ENCODE results near the gene KIF22. TPM values are rescaled to one million over a fixed set of nuclear protein-coding genes. Genes with fewer than 3 reads are reported as not detected.

Gene KIF22
- total and polyA plus RNA-seq, 9 of the 15 experiments (the other 6 are each of a cell fraction or from before 2014, with no cell fraction given), result 8.7 to 232 (median 131) TPM

DNA sequence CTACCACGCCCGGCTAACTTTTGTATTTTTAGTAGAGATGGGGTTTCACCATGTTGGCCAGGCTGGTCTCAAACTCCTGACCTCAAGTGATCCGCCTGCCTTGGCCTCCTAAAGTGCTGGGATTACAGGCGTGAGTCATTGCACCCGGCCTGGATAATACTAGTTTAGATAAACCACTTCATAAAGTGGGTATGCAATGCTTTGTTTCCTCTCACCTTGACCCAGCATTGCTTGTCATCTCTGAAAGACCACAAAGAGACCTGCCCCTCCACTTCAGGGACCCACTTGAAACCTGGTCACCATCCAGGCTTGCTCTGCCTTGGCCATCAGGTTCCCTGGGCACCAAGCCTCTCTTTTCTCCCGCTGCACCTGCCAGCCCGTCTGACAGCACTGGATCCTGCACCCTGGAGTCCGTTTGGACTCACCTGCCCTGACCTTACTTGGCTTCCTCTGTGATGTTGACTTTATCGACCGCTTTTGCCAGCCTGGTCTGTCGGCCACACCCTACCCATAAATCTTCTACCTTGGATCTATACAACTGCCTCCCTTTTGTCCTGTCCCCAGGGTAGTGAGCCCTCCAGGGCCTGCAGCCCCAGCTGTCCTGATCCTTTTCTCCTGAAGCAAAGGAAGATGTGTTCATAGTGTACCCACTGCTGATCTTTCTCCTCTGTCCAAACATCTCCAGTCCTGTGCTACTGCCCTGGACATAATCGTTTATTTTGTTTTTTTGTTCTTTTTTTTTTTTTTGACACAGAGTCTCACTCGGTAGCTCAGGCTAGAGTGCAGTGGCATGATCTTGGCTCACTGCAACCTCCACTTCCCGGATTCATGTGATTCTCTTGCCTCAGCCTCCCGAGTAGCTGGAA is 25.2 kb upstream of the KIF22 start (continued):
- TF ChIP-seq, protein P1, sequence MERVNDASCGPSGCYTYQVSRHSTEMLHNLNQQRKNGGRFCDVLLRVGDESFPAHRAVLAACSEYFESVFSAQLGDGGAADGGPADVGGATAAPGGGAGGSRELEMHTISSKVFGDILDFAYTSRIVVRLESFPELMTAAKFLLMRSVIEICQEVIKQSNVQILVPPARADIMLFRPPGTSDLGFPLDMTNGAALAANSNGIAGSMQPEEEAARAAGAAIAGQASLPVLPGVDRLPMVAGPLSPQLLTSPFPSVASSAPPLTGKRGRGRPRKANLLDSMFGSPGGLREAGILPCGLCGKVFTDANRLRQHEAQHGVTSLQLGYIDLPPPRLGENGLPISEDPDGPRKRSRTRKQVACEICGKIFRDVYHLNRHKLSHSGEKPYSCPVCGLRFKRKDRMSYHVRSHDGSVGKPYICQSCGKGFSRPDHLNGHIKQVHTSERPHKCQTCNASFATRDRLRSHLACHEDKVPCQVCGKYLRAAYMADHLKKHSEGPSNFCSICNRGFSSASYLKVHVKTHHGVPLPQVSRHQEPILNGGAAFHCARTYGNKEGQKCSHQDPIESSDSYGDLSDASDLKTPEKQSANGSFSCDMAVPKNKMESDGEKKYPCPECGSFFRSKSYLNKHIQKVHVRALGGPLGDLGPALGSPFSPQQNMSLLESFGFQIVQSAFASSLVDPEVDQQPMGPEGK (CRISPR knock-in tag; IDR thresholded peaks at IDR 0.05; ENCODE audit: borderline replicate concordance), result no peak
- TF ChIP-seq PHB (CRISPR knock-in tag; IDR thresholded peaks at IDR 0.05) (no peak), ZNF561 (CRISPR knock-in tag; conservative IDR thresholded peaks at IDR 0.05) (no peak), CTBP1 (IDR thresholded peaks at IDR 0.05; ENCODE audit: borderline replicate concordance) (peak; percentile 77; the same call in 1 of the 2 replicates), KDM1A (IDR thresholded peaks at IDR 0.05) (peak in 1 of 2 experiments; percentile 55; a peak in 1 of 4 replicates), ZEB2 (IDR thresholded peaks at IDR 0.05) (peak; percentile 71; the same call in 1 of the 2 replicates), FOSL1 (tag; conservative IDR thresholded peaks at IDR 0.05) (peak; percentile 48; the same call in 1 of the 2 replicates), ZNF274 (IDR thresholded peaks at IDR 0.05; ENCODE audit: borderline replicate concordance, low read depth, low read length) (no peak), NFIC (IDR thresholded peaks at IDR 0.05) (no peak), TFAM (CRISPR knock-in tag; conservative IDR thresholded peaks at IDR 0.05) (no peak), ARID1B (IDR thresholded peaks at IDR 0.05) (0 out of 2 replicates have a peak, but pooled peaks have one; percentile 26), CREBBP (IDR thresholded peaks at IDR 0.05; ENCODE audit: low read depth, low read length) (no peak), EP300 (IDR thresholded peaks at IDR 0.05; ENCODE audit: low read length) (peak; percentile 12; the same call in 1 of the 2 replicates), MEIS2 (IDR thresholded peaks at IDR 0.05; ENCODE audit: partially characterized antibody) (peak; percentile 93), HSF4 (CRISPR knock-in tag; IDR thresholded peaks at IDR 0.05; ENCODE audit: borderline replicate concordance) (no peak)
- TF ChIP-seq, protein P2, sequence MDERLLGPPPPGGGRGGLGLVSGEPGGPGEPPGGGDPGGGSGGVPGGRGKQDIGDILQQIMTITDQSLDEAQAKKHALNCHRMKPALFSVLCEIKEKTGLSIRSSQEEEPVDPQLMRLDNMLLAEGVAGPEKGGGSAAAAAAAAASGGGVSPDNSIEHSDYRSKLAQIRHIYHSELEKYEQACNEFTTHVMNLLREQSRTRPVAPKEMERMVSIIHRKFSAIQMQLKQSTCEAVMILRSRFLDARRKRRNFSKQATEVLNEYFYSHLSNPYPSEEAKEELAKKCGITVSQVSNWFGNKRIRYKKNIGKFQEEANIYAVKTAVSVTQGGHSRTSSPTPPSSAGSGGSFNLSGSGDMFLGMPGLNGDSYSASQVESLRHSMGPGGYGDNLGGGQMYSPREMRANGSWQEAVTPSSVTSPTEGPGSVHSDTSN (CRISPR knock-in tag; IDR thresholded peaks at IDR 0.05; ENCODE audit: low read depth), result no peak
- TF ChIP-seq, protein P2 (tag; conservative IDR thresholded peaks at IDR 0.05; ENCODE audit: low read depth), result peak; percentile 84
- TF ChIP-seq, protein P3, sequence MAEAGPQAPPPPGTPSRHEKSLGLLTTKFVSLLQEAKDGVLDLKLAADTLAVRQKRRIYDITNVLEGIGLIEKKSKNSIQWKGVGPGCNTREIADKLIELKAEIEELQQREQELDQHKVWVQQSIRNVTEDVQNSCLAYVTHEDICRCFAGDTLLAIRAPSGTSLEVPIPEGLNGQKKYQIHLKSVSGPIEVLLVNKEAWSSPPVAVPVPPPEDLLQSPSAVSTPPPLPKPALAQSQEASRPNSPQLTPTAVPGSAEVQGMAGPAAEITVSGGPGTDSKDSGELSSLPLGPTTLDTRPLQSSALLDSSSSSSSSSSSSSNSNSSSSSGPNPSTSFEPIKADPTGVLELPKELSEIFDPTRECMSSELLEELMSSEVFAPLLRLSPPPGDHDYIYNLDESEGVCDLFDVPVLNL (CRISPR knock-in tag; IDR thresholded peaks at IDR 0.05; ENCODE audit: low read depth), result no peak
- TF ChIP-seq, protein P4, sequence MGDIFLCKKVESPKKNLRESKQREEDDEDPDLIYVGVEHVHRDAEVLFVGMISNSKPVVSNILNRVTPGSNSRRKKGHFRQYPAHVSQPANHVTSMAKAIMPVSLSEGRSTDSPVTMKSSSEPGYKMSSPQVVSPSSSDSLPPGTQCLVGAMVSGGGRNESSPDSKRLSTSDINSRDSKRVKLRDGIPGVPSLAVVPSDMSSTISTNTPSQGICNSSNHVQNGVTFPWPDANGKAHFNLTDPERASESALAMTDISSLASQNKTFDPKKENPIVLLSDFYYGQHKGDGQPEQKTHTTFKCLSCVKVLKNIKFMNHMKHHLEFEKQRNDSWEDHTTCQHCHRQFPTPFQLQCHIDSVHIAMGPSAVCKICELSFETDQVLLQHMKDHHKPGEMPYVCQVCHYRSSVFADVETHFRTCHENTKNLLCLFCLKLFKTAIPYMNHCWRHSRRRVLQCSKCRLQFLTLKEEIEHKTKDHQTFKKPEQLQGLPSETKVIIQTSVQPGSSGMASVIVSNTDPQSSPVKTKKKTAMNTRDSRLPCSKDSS (IDR thresholded peaks at IDR 0.05; ENCODE audit: low read depth, partially characterized antibody), result no peak

Measured in K562 (cell line).